Neural cell (in vitro differentiated cells): Measurements from ENCODE around the gene HECW1. TPM values are rescaled to one million over a fixed set of nuclear protein-coding genes. Genes with fewer than 3 reads are reported as not detected.
A peak's percentile ranks its signal among the peaks of the same experiment; 100 is the strongest.

ENCODE experiments used
- H2AFZ ChIP-seq: fragments of 200-600, 300-800 bp; sonication (generic), shearing (Covaris generic); 2 replicates; pipeline ENCODE4 v1.6.0; 2014; ENCODE audit warnings: low read depth, mild to moderate bottlenecking, antibody characterized with exemption, low read length, moderate library complexity
- H3F3A ChIP-seq: fragments of 200-600 bp; shearing (Covaris generic); 2 replicates; pipeline ENCODE4 v1.6.1; 2016; ENCODE audit warnings: mild to moderate bottlenecking, moderate library complexity, mixed read lengths, antibody characterized with exemption, low read length; ENCODE audit not compliant: insufficient read depth, poor library complexity, severe bottlenecking
- H3K27ac ChIP-seq: fragments of 200-600, 300-800 bp; sonication (generic), shearing (Covaris generic); 2 replicates; pipeline ENCODE4 v1.5.1; 2014; ENCODE audit warnings: mild to moderate bottlenecking, low read length, moderate library complexity
- H3K27me3 ChIP-seq: fragments of 300-800, 200-600 bp; sonication (generic), shearing (Covaris generic); 2 replicates; pipeline ENCODE4 v1.6.0; 2014; ENCODE audit warnings: mild to moderate bottlenecking, low read depth, low read length, moderate library complexity; ENCODE audit not compliant: insufficient read depth
- H3K36me3 ChIP-seq: fragments of 300-800, 200-600 bp; sonication (generic), shearing (Covaris generic); 2 replicates; pipeline ENCODE4 v1.5.1; 2014; ENCODE audit warnings: mild to moderate bottlenecking, antibody characterized with exemption, low read length, moderate library complexity; ENCODE audit not compliant: insufficient read depth
- H3K4me2 ChIP-seq: fragments of 300-800, 200-600 bp; sonication (generic), shearing (Covaris generic); 2 replicates; pipeline ENCODE4 v1.6.0; 2014; ENCODE audit warnings: mild to moderate bottlenecking, low read length
- H3K4me3 ChIP-seq: fragments of 300-800, 200-600 bp; sonication (generic), shearing (Covaris generic); 2 replicates; pipeline ENCODE4 v1.5.1; 2014; ENCODE audit warnings: mild to moderate bottlenecking, low read length, moderate library complexity
- H3K79me2 ChIP-seq: fragments of 200-600 bp; shearing (Covaris generic); replicated peaks from 2 replicates; pipeline ENCODE4 v1.6.0; 2014; ENCODE audit warnings: mild to moderate bottlenecking, low read length, moderate library complexity; ENCODE audit not compliant: insufficient read depth
- H3K9ac ChIP-seq: fragments of 300-800, 200-600 bp; sonication (generic), shearing (Covaris generic); 2 replicates; pipeline ENCODE4 v1.6.1; 2016; ENCODE audit warnings: mild to moderate bottlenecking, low read length, mixed read lengths
- H3K9me2 ChIP-seq: fragments of 200-600 bp; shearing (Covaris generic); 2 replicates; pipeline ENCODE4 v1.6.1; 2016; ENCODE audit warnings: mild to moderate bottlenecking, low read length, mixed read lengths; ENCODE audit not compliant: insufficient read depth
- H3K9me3 ChIP-seq: fragments of 200-600, 300-800 bp; sonication (generic), shearing (Covaris generic); 2 replicates; pipeline ENCODE4 v1.6.1; 2016; ENCODE audit warnings: mild to moderate bottlenecking, mixed run types, low read length, moderate library complexity, mixed read lengths
- H4K20me1 ChIP-seq: fragments of 200-600 bp; shearing (Covaris generic); 2 replicates; pipeline ENCODE4 v1.6.1; 2016; ENCODE audit warnings: mild to moderate bottlenecking, mixed run types; ENCODE audit not compliant: insufficient read depth
- CTCF ChIP-seq: fragments of 450-650 bp; IDR thresholded peaks from 2 replicates; pipeline ENCODE4 v1.5.1; 2014; ENCODE audit warnings: antibody characterized with exemption, mild to moderate bottlenecking, moderate library complexity; ENCODE audit not compliant: poor library complexity, severe bottlenecking
- EP300 ChIP-seq: fragments of 450-650 bp; conservative IDR thresholded peaks from 2 replicates; pipeline ENCODE4 v1.6.1; 2014; ENCODE audit warnings: antibody characterized with exemption, mild to moderate bottlenecking, moderate library complexity; ENCODE audit not compliant: poor library complexity, severe bottlenecking
- EZH2 ChIP-seq: fragments of 200-600, 300-800 bp; shearing (Covaris generic), sonication (generic); IDR thresholded peaks from 2 replicates; pipeline ENCODE4 v1.6.1; 2014; ENCODE audit warnings: antibody characterized with exemption, low read length, borderline replicate concordance, mild to moderate bottlenecking; ENCODE audit not compliant: insufficient read depth, poor library complexity, severe bottlenecking
- RAD21 ChIP-seq: fragments of 450-650 bp; conservative IDR thresholded peaks from 2 replicates; pipeline ENCODE4 v1.6.1; 2014; ENCODE audit warnings: antibody characterized with exemption, mild to moderate bottlenecking, moderate library complexity
- REST ChIP-seq: IDR thresholded peaks from 2 replicates; pipeline ENCODE4 v1.6.1; 2012; ENCODE audit warnings: borderline replicate concordance
- polyA plus RNA-seq: library from polyadenylated mRNA; depleted of rRNA; stranded (reverse); fragments of >200 nt; gene quantifications from 2 replicates; pipeline ENCODE4 v1.2.3, GENCODE V29; 2014

The HECW1 gene
- polyA plus RNA-seq, 1 donor from 2014 or later = 13.8 TPM

- peaks cover 33% of the 10 kb centered on the region for H3K79me2 ChIP-seq
- no peaks in the 10 kb centered on the region for H3K9me3 ChIP-seq
- no peaks in the 10 kb centered on the region for H3K36me3 ChIP-seq
- peak overlapping the region; percentile 91 for H3K27ac ChIP-seq
- H3F3A ChIP-seq = no peaks in the 10 kb centered on the region
- peaks cover 13% of the 10 kb centered on the region for H3K27me3 ChIP-seq
- peak overlapping the region; percentile 98 for H3K9ac ChIP-seq
- H3K9me2 ChIP-seq = no peaks in the 10 kb centered on the region
- peak overlapping the region; percentile 88 for H3K4me3 ChIP-seq
- H4K20me1 ChIP-seq = no peaks in the 10 kb centered on the region
- peak overlapping the region; percentile 90 for H3K4me2 ChIP-seq
- no peak overlapping the region for H2AFZ ChIP-seq
- TF ChIP-seq RAD21 (no peak), REST (peak; percentile 80)
Measured at GRCh38 chr7:43114458-43114780, 2.0 kb downstream of the HECW1 start.

GRCh38 chr7:43116451-43116850 lies 4.0 kb downstream of the HECW1 start:
- Histone ChIP-seq H3K4me2 (no peak overlapping the region), H3K27ac (no peak overlapping the region), H3K27me3 (peaks cover 13% of the 10 kb centered on the region), H3K4me3 (peak overlapping the region; percentile 88), H3K9me3 (no peaks in the 10 kb centered on the region), H3K9me2 (no peaks in the 10 kb centered on the region), H3K9ac (no peak overlapping the region), H2AFZ (no peak overlapping the region), H3F3A (no peaks in the 10 kb centered on the region), H3K79me2 (peaks cover 33% of the 10 kb centered on the region), H4K20me1 (no peaks in the 10 kb centered on the region), H3K36me3 (peaks cover 4% of the 10 kb centered on the region)
- TF ChIP-seq REST = no peak
- no peak for TF ChIP-seq EP300
- TF ChIP-seq EZH2 = no peak

GRCh38 chr7:43117095-43117494 lies 4.6 kb downstream of the HECW1 start:
- H3K9ac ChIP-seq = no peak overlapping the region
- H3F3A ChIP-seq = no peaks in the 10 kb centered on the region
- H3K9me2 ChIP-seq = no peaks in the 10 kb centered on the region
- no peaks in the 10 kb centered on the region for H3K9me3 ChIP-seq
- H3K4me3 ChIP-seq = peak overlapping the region; percentile 88
- H3K27me3 ChIP-seq = peaks cover 13% of the 10 kb centered on the region
- no peak overlapping the region for H3K27ac ChIP-seq
- H3K4me2 ChIP-seq = no peak overlapping the region
- H3K36me3 ChIP-seq = peaks cover 4% of the 10 kb centered on the region
- H2AFZ ChIP-seq = no peak overlapping the region
- H4K20me1 ChIP-seq = no peaks in the 10 kb centered on the region
- peaks cover 36% of the 10 kb centered on the region for H3K79me2 ChIP-seq
- TF ChIP-seq EP300 (no peak), CTCF (no peak)
